Skeletal muscle cell (primary cell): ENCODE results near the gene WDR5.

Source experiments
- DNase-seq: peaks from one replicate; pipeline ENCODE4 v3.0.0-alpha.2; 2010; ENCODE audit warnings: low read depth
- H3K4me3 ChIP-seq: 2 replicates; pipeline ENCODE4 v1.5.1; 2011; ENCODE audit warnings: low read depth, mild to moderate bottlenecking, control low read depth, low read length, moderate library complexity

Gene WDR5

GRCh38 chr9:134180786-134181647, 45.1 kb downstream of the WDR5 start:
- DNase-seq: no peak
- no peak overlapping the region for H3K4me3 ChIP-seq

GRCh38 chr9:134181648-134182034, 45.8 kb downstream of the WDR5 start:
- no peak overlapping the region for H3K4me3 ChIP-seq
- DNase-seq: no peak

- H3K4me3 ChIP-seq: no peak overlapping the region
- DNase-seq: no peak
These were observed 46.7 kb downstream of the WDR5 start for GRCh38 chr9:134182554-134183085.

DNA sequence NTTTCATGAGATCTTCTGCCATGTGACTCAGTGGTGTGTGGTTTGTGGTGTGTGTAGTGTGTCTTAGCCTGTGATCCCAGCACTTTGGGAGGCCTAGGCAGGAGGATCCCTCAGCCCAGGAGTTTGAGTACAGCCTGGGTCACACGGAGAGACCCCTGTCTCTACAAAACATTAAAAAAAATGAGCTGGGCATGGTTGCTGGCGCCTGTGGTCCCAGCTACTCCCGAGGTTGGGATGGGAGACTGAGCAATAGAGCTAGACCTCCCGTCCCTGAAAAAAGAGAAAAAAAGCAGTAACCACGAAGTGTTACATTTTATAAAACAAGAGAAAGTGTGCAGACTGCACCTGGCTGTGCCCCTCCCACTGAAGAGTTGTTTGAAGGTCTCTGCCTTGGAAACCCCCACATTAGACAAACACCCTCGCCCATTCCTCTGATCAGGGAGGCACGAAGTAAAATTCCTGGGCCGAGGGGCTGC, 49.7 kb downstream of the WDR5 start:
- no peak for DNase-seq
- no peak overlapping the region for H3K4me3 ChIP-seq

GRCh38 chr9:134186471-134187109, 50.7 kb downstream of the WDR5 start:
- DNase-seq: no peak

GRCh38 chr9:134187110-134187531, 51.2 kb downstream of the WDR5 start:
- H3K4me3 ChIP-seq: no peak overlapping the region
- DNase-seq: no peak

More at GRCh38 chr9:134186471-134187109, 50.7 kb downstream of the WDR5 start:
- no peak overlapping the region for H3K4me3 ChIP-seq

- DNase-seq: no peak
- no peak overlapping the region for H3K4me3 ChIP-seq
These were observed 52.1 kb downstream of the WDR5 start for GRCh38 chr9:134187891-134188385.

DNA sequence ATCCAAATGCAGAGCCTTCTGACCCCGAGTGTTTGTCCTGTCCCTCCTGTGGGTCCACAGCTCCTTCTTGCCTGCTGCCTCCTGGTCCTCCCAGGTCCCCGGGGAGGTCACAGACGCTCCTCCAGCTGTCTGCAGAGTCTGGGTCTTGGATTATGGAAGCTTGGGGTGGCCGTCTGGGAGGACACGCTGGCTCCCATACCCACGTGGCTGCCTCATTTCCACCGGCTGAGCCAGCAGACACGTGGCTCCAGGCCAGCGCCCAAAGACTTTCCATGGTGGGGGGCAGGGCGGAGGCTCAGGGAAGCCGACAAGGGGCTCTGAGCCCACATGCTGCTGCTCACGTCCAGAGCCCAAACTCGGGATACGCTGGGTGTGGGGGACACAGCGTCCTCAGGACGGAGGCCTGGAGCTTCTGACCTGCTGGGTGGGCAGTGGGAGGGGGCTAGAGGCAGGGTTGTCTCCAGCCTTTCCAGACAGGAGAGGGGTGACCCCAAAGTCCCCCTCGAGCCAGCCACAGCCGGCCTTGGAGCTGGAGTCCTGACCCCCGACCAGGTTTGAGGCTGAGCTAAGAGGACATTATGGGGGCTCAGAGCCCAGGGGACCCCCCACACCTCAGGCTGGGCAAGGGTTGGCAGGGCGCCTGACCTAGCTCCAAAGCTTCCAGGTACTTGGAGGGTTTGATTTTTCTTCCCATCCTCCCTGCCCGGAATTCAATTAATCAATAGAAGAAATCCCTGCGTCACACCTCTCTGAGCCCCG, 52.7 kb downstream of the WDR5 start:
- H3K4me3 ChIP-seq: no peak overlapping the region

GRCh38 chr9:134189145-134189469, 53.2 kb downstream of the WDR5 start:
- DNase-seq: no peak
- H3K4me3 ChIP-seq: no peak overlapping the region

More for the DNA sequence above, 52.7 kb downstream of the WDR5 start:
- no peak for DNase-seq

- DNase-seq: no peak
- H3K4me3 ChIP-seq: no peak overlapping the region
These were observed 53.8 kb downstream of the WDR5 start for GRCh38 chr9:134189470-134190231.

DNA sequence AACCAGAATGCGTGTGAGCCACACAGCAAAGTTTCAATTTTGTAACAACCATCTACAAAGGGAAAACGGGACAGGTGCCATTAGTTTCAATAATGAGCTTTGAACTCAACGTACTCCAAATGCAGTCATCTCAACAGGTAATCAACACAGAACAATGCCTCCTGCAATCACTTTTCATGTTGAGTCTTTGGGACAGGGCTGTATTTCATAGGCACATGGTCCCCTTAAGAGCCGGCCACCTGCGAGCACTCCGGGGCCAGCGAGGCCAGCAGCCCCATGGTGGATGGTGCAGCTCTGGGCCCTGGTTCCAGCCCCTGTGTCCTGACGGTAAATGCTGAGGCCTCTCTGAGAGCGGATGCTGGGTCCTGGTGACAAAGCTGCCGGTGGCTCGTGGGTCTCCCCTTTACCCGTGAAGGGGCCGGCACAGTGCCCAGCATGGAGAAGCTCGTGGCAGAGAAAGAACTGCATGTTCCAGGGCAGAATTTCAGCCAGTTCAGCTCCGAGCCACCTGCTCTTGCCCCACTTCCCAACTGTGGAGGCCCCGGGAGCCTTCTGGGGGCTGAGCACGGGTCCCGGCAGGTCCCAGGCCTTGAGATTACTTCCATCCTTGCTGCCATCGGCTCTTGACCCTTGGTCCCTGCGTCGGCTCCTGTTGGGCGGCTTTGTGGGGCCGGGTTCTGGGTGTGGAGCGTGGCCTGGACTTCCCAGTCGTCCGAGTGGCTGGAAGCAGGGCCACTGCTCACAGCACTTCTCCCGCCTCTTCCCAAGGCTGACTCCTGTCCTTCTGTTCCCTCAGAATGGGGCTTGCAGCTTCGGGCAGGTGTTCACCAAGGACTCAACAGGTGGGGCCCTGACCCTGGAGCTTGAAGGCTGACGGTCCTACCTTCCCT, 54.6 kb downstream of the WDR5 start:
- no peak for DNase-seq

GRCh38 chr9:134191455-134192209, 55.8 kb downstream of the WDR5 start:
- no peak for DNase-seq
- H3K4me3 ChIP-seq: no peak overlapping the region

More for the DNA sequence above, 54.6 kb downstream of the WDR5 start:
- H3K4me3 ChIP-seq: no peak overlapping the region

GRCh38 chr9:134192311-134192950, 56.5 kb downstream of the WDR5 start:
- DNase-seq: no peak
- no peak overlapping the region for H3K4me3 ChIP-seq

GRCh38 chr9:134192951-134193731, 57.3 kb downstream of the WDR5 start:
- DNase-seq: no peak
- no peak overlapping the region for H3K4me3 ChIP-seq

DNA sequence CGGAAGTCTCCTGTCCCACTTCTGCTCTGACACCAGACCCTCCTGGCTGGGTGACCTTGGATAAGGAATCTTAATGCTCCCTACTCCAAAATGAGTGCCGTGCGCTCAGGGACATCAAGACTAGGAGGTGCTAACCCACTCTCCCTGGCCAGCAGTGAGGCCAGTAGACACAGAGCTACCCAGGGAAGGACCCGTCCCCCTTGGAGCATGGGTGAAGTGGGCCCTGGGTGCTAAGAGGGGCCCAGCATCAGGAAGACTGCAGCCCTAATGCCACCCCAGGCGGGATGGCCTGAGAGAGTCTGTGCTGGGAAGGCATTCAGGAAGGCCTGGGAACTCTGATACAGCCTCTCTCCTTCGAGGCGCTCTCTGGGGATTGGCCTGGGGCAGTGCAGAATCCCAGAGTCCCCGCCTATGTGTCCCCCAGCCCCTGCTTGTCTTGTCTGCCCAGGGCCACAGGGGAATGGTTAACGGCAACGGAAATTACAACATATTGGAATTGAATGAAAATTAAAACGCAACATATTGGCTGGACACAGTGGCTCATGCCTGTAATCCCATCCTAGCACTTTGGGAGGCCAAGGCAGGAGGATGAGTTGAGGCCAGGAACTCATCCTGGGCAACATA, 58.1 kb downstream of the WDR5 start:
- DNase-seq: no peak

GRCh38 chr9:134195558-134195957, 59.7 kb downstream of the WDR5 start:
- no peak for DNase-seq
- no peak overlapping the region for H3K4me3 ChIP-seq

More for the DNA sequence above, 58.1 kb downstream of the WDR5 start:
- no peak overlapping the region for H3K4me3 ChIP-seq
